Activated T-cell treated with anti-CD3 and anti-CD28 coated beads, Interleukin-2, amount 50 U/mL, for 4 hours (primary cell): ENCODE data around the gene MYO1G. TPM values are rescaled to one million over a fixed set of nuclear protein-coding genes. Genes with fewer than 3 reads are reported as not detected.

Source experiments
- ATAC-seq, 2 donors: fragments of 200-7000 bp; cut with Tn5 transposase; one replicate each; pipeline ENCODE4 v1.10.0; 2021
- DNase-seq: peaks from one replicate; pipeline ENCODE4 v3.0.0-alpha.2; 2020
- H3K27me3 Mint-ChIP-seq: one replicate; pipeline ENCODE4 v1.8.0; 2021; ENCODE audit warnings: low read depth, mixed read lengths
- H3K36me3 Mint-ChIP-seq: one replicate; pipeline ENCODE4 v1.8.0; 2022; ENCODE audit warnings: mixed read lengths; ENCODE audit not compliant: insufficient read depth
- H3K4me1 Mint-ChIP-seq: one replicate; pipeline ENCODE4 v1.8.0; 2021; ENCODE audit warnings: low read depth, mixed read lengths
- H3K4me3 Mint-ChIP-seq: one replicate; pipeline ENCODE4 v1.8.0; 2021; ENCODE audit warnings: mild to moderate bottlenecking, moderate library complexity, mixed read lengths
- H3K9me3 Mint-ChIP-seq: one replicate; pipeline ENCODE4 v1.8.0; 2021; ENCODE audit warnings: mixed read lengths
- total RNA-seq, 3 donors: library from RNA; stranded (reverse); gene quantifications; one replicate each; pipeline ENCODE4 v1.2.1, GENCODE V29; 2021

The MYO1G gene
- total RNA-seq, 3 donors from 2014 or later: 120 to 205 (median 143) TPM

DNA sequence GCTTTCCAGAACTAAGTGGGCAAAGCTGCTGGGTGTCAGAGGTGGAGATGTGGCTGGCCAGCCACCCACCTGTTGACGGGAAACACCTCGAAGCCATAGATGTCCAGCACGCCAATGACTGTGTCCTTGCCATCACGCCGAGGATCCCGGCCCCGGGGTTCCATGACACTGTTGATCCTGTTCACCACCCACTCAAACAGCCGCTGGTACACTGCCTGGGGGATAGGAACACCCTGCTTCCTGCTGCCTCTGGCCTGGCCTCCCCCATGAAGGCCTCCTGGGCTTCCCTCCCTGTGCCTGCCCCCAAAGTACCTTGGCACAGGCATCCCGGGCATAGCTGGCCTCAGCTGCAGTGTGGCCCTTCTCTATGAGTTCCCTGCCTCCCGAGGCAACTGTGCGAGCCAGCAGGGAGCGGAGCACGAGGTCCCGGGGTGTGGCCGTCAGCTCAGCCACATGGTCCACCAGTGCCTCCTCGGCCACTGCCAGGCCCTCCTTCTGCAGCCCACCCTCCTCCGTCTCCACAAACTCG, 8.2 kb downstream of the MYO1G start:
- Mint-ChIP-seq H3K4me1 (peaks cover 17% of the 10 kb centered on the region), H3K4me3 (no peak overlapping the region), H3K27me3 (no peaks in the 10 kb centered on the region), H3K36me3 (peaks cover 19% of the 10 kb centered on the region), H3K9me3 (no peaks in the 10 kb centered on the region)
- DNase-seq (no peak), ATAC-seq (no peak)

DNA sequence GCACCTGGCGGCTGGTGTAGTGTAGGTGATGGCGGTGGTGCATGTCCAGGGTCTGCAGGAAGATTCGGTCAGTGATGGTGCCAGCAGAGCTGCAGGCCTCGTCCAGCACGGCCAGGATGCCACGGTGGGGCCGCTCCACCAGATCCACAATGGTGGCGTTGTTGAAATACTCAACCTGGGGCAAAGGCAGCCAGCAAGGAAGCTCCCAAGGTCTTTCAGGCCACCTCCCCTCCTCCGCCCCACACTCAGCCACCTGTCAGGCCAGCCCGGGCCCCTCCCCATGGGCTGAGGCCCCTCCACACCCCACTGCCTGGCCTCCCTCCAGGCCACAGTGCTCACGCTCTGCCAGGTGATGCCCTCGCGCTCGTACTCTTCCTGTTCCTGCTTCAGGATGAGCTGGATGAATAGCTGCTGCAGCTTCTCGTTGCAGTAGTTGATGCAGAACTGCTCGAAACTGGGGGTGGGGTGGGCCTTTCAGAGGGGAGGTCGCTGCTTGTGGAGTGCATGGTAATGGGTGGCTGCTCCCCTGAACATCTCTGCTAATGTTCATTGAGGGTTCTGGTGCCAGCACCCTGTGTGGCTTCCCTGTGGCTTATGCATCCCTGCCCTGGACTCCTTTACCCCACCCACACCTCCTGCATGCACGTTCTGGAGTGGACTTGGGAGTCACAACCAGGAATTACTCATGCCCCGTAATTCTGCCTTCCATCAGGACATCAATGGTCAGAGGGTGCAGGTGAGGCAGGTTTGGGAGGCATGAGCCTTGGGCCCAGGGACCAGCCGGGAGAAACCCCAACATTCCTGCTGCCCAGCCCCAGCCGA, 8.9 kb downstream of the MYO1G start:
- Mint-ChIP-seq H3K4me3 (no peak overlapping the region), H3K27me3 (no peaks in the 10 kb centered on the region), H3K36me3 (peaks cover 21% of the 10 kb centered on the region), H3K9me3 (no peaks in the 10 kb centered on the region), H3K4me1 (peaks cover 13% of the 10 kb centered on the region)
- ATAC-seq: no peak
- DNase-seq: no peak

DNA sequence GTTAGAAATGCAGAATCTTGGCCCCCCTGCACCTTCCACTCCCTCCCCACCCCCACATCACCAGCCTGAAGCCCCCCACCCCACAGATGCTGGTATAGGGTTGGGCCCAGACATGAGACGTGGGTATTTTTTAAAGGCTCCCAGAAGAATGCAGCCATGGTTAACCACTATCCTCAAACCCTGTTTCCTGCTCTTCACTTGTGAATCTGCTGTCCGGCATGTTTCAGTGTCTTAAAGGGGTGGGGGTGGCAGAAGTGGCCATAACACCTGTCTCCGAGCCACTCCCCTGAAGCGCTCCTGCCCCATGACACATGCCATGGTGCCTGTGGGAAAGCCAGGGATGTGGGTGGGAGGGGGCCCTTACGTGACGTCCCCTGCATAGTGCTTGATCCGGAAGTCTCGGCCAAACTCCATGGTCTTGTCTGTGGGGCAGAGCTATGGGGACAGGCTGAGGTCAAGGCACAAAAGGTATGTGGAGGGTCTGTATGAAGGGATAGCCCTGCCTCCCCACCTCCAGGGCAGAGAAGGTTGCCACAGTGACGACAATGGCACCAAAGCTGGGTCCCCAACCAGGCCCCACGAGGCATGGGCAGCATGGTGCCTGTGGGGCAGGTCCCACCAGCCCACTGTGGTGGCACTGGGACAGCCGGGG, 9.6 kb downstream of the MYO1G start:
- H3K4me3 Mint-ChIP-seq: no peak overlapping the region
- peaks cover 8% of the 10 kb centered on the region for H3K4me1 Mint-ChIP-seq
- DNase-seq (no peak), ATAC-seq (no peak)
- peaks cover 18% of the 10 kb centered on the region for H3K36me3 Mint-ChIP-seq
- no peaks in the 10 kb centered on the region for H3K9me3 Mint-ChIP-seq
- H3K27me3 Mint-ChIP-seq: no peaks in the 10 kb centered on the region

DNA sequence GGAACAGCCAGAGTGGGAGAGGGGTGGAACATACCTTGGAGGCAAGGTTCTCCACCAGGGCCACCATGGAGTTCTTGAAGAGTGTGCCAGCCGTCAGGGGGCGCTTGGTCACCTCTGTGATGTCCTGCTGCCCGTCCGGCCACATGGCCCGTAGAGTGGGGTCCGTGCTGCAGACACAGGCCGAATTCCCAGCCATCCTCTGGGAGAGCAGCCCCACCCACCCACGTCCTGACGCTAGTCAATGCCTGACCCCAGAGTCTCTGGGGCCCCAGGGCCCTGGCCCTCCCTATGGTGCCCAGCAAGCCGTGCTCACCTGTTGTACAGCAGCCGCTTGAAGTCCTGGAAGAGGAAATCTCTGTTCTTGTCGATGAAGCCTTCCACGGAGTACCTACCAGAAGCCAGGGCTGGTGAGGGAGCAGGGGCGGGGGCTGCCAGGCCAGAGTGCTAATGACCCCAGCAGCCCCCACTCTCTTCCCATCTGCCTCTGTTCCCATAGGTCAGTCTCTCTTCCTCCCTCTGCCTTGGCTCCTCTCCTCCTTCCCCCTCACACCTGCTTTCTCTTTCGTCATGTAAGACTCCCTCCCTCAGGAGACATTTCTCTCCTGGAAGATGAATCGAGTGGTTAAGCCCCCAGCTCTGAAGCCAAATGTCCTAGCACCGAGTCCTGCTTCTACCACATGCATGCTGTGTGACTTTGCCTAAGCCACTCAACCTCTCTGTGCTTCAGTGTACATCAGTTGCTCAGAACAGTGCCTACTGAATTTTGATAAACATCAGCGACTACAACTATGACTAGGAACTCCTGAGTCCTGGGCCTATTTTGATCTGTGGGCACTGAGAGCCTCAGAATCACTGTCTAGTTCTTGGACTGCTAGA, 11.0 kb downstream of the MYO1G start:
- ATAC-seq (no peak), DNase-seq (no peak)
- H3K36me3 Mint-ChIP-seq: peaks cover 21% of the 10 kb centered on the region
- H3K9me3 Mint-ChIP-seq: no peaks in the 10 kb centered on the region
- H3K27me3 Mint-ChIP-seq: no peaks in the 10 kb centered on the region
- H3K4me1 Mint-ChIP-seq: peaks cover 5% of the 10 kb centered on the region
- no peak overlapping the region for H3K4me3 Mint-ChIP-seq

DNA sequence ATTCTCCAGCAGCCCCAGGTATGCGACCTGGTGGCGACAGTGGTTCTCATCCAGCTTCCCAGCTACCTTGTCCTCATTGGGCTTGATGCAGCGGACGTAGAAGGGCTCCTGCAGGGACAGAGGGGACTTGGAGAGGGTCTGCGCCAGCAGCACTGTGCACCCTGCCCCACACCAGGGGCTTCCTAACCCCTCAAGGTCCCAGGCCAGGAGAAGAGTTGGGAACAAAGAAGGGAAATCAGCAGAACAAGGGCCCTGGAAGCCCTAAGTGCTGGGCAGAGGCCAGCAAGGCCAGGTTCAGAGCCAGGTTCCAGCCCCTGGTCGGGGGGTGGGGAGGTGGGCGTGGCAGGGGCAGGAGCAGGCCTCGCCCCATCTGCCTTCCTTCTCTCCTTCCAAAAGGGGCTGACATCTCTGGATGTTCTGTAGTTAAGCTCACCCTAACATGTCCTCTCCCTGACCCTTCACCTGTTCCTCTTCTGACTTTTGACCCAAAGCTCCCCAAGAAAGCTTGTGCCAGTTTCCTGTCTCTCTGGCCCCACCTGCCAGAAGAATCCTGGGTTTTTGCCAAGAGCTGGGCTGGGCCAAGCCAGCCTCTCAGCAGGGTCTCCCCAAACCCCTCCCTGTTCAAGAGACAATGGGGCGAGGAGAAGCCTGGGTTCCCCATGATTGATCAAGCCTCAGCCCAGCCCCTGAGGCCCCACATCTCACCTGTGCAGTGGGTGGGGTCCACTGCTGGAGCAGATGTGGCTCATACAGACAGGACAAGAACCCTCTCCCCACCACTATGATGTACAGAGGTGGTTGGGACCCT, 11.9 kb downstream of the MYO1G start:
- ATAC-seq: no peak
- H3K27me3 Mint-ChIP-seq: no peaks in the 10 kb centered on the region
- H3K9me3 Mint-ChIP-seq: no peaks in the 10 kb centered on the region
- no peak overlapping the region for H3K4me3 Mint-ChIP-seq
- H3K36me3 Mint-ChIP-seq: peaks cover 21% of the 10 kb centered on the region
- DNase-seq: no peak
- H3K4me1 Mint-ChIP-seq: peaks cover 4% of the 10 kb centered on the region

DNA sequence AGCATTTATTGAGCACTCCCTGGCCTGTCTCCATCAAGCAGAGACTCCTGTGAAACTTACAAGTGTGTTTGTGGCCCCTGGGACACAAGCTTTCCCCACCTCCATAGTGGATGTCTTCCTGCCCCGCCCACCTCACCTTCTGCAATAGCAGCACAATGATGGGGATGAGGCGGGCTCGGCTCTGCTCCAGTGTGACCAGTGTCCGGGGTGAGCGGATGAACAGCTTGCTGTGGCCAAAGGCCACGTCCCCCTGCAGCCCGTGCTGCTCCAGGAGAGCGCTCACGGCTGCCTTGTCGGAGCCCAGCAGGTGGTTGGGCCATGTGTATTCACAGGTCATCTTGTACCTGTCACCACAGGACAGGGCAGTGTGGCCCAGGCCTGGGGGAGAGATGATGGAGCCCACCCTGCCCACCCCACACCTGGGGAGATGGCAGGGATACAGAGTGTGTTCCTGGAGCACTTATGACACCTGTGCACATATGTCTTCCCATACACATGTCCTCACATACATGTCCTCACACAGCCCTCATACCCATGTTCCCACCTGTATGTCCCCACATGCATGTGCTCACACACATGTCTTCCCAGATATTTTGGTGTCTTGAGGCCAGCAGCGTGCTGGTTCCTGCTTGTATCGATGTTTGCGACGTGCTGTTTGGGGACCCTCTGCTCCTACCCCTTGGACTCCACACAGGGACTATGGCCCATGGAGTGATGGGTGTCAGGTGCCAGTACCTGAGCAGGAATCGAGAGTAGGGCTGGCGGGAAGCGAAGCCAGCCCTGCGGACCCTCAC, 12.7 kb downstream of the MYO1G start:
- H3K9me3 Mint-ChIP-seq: no peaks in the 10 kb centered on the region
- peaks cover 3% of the 10 kb centered on the region for H3K4me1 Mint-ChIP-seq
- no peak for DNase-seq
- H3K36me3 Mint-ChIP-seq: peaks cover 21% of the 10 kb centered on the region
- no peak overlapping the region for H3K4me3 Mint-ChIP-seq
- ATAC-seq: no peak
- H3K27me3 Mint-ChIP-seq: no peaks in the 10 kb centered on the region

DNA sequence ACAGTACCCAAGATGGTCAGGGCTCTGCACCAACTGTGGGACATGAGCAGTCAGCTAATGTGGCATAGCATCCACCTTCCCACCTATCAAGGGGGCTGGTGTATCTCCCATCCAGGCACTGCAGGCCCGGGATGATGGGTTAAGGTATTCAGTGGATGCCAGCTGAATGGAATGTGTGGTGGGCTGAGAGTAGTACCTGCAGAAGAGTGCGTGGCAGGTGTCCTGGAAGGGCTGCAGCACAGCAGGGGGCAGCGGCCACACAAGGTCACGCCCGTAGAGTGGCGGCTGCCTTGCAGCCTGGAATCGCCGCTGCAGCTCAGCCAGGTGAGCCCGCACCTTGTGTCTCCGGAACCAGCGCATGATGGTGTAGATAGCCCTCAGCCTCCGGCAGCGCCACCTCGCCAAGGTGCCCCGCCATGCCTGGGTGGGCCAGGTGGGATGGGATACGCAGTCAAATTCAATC, 13.3 kb downstream of the MYO1G start:
- Mint-ChIP-seq H3K4me3 (no peak overlapping the region), H3K9me3 (no peaks in the 10 kb centered on the region), H3K4me1 (peaks cover 4% of the 10 kb centered on the region), H3K27me3 (no peaks in the 10 kb centered on the region), H3K36me3 (peaks cover 20% of the 10 kb centered on the region)
- ATAC-seq: no peak
- no peak for DNase-seq

DNA sequence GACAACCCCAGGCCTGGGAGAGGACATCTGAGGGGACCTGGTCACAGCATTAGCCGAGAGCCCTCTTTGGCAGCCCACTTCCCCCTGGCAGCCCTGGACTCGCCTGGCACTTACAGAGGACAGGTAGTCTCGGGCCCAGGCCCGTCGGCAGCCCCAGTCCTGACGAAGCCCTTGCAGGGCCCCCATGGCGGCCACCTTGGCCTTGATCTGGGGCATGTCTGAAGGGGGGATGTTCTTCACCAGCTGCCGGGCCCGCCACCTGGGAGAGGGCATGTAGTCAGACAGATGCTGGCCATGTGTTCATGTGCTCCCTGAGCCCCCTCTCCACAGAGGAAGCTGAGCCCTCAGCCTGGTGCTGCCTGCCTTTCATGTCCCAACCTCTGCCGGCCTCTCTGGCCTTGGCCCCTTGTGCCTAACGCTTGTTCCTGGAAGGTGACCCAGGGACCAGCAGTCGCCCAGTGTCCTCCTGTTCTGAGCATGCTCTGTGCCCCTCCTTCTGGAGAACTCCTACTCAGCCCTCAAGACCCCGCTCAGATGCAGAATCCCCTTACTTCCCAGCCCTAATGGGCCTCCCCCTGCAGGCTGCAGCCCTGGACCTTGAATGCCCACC, 13.9 kb downstream of the MYO1G start:
- ATAC-seq (peak in 1 of 2 donors; percentile 5), DNase-seq (no peak)
- Mint-ChIP-seq H3K4me3 (no peak overlapping the region), H3K27me3 (no peaks in the 10 kb centered on the region), H3K9me3 (no peaks in the 10 kb centered on the region), H3K4me1 (peaks cover 8% of the 10 kb centered on the region), H3K36me3 (peaks cover 21% of the 10 kb centered on the region)

DNA sequence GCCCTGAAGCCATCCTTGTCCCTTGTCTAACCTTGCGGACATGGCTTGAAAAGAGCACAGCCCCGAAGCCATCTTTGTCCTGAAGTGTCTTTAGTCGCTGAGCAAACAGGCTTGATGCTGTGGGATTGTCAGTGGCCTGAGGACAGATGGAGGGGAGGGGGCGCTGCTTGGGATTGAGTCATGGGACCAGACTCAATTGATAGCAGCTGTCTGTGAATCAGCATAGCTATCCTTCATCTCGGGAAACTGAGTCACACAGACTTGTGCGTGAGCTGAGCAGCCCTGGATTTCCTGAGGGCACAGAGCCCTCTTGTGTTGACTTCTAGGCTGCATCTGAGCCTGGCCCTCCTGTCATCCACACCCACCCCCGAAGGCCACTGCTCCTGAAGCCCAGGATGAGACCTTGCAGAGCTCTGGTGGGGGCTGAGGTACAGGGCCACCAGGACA, 14.4 kb downstream of the MYO1G start:
- Mint-ChIP-seq H3K4me1 (peaks cover 14% of the 10 kb centered on the region), H3K27me3 (no peaks in the 10 kb centered on the region), H3K4me3 (no peak overlapping the region), H3K36me3 (peaks cover 21% of the 10 kb centered on the region), H3K9me3 (no peaks in the 10 kb centered on the region)
- peak in 1 of 2 donors; percentile 7 for ATAC-seq
- no peak for DNase-seq

DNA sequence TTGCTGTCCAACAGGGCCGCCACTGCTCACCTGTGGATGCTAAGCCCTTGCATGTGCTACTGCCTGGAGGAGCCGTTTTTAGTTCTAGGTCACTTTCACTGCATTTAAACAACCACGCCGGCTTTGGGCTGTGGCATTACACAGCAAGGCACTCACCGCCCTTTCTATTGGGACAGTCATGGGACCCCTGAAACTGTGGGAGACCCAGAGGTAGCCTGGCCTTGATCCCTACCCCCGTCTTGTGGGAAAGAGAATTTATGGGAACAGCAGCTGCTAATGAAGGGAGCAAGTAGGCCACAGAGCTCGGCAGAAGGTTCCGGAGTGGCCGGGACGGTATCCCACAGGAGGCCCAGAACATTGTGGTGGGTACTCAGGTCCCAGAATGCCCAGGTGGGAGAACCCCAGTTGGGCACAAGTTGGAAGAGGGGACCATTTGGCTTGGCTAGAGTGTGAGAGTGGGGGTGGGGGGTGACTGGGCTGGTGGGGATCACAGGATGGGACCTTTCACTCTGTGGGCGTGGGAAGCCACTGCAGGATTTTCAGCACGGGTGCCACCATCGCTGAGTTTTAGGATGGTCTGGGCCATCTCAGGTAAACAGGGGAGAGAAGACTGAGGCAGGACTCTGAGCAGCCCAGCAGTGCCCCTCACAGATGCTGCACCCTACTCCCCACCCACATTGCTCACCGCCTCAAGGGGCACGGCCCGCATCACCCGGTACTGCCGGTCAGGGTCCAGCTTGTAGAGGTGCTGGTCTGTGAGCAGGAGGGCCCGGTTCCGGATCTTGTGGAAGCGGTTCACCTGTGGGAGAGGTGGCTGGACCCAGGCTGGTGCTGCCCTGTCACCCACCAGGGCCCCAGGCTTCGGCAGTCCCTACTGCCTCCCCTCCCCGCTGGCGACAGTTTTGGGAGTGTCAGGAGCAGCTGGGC, 15.2 kb downstream of the MYO1G start:
- Mint-ChIP-seq H3K27me3 (no peaks in the 10 kb centered on the region), H3K36me3 (peaks cover 21% of the 10 kb centered on the region), H3K4me3 (no peak overlapping the region), H3K4me1 (peaks cover 20% of the 10 kb centered on the region), H3K9me3 (no peaks in the 10 kb centered on the region)
- ATAC-seq (no peak), DNase-seq (no peak)

DNA sequence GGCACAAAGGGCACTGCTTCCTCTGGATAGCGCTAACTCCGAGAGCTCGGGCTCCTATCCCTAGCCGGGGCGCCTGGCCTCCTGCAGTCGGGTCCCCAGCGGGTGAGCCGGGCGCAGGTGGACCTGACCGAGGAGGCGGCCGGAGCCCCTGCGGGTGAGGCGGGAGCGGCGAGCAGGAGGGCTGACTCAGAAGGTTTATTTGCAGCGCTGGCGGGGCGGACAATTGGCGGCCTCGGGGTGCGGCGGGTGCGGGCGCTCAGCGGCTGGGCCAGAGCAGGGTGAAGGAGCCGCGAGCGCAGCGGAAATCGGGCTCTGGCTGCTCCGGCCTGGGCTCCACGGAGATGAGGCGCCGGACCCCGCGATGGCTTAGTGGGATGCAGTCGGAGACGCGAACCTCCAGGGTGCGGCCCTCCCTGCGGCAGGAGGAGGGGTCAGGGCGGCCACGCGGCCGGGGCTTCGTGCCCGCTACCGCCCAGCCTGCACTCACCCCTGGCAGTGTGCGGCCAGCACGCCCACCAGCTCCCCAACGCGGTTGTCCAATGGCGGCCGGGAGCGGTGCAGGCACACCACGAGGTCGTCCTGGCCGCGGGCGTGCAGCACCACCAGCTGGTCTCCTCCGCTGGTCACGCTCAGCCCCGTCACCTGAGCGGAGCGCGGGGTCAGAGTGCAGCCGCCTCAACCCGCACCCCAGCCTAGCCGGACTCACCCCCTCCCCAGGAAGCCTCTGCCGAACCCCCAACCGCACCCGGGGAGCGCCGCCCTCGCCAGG, 16.1 kb downstream of the MYO1G start:
- no peak for ATAC-seq
- Mint-ChIP-seq H3K4me3 (no peak overlapping the region), H3K9me3 (no peaks in the 10 kb centered on the region), H3K4me1 (peaks cover 19% of the 10 kb centered on the region), H3K27me3 (no peaks in the 10 kb centered on the region), H3K36me3 (peaks cover 16% of the 10 kb centered on the region)
- no peak for DNase-seq
